Left colon (tissue), 2 donors: Measurements from ENCODE around the gene HNMT. TPM values are rescaled to one million over a fixed set of nuclear protein-coding genes. Genes with fewer than 3 reads are reported as not detected.
"Not testable (repeated sequence)": the region's sequence is repeated elsewhere in the genome, so short reads cannot be mapped to it uniquely, and the experiment has no call there.

Source experiments
- ATAC-seq: fragments of 200-7000 bp; cut with Tn5 transposase; one replicate; pipeline ENCODE4 v1.9.1; 2020; ENCODE audit warnings: mild to moderate bottlenecking, moderate library complexity
- DNase-seq, 2 donors: peaks; one replicate each; pipeline ENCODE4 v3.0.0-alpha.2; 2020
- intact Hi-C, 2 donors: fragments of 100-400 bp; cut with DNase I in 1 of 2; cut with micrococcal nuclease in 1 of 2; formaldehyde crosslinking; loops; one replicate each; pipeline versions ENCODE4 v1.11.2 to v1.14.0; 2022; cut with DNase I, micrococcal nuclease
- total RNA-seq, 2 donors: library from RNA; stranded (reverse); fragmentation: NEBNext Ultra II Directional; extraction: Animal tissue kit (Norgen Biotek cat#: 25700); gene quantifications; one replicate each; pipeline ENCODE4 v1.2.1, GENCODE V29; 2021
- donor health status: DM: no; HTN: no; CAD: no.
- donor health status: DM: yes; HTN: yes; CAD: no.

Gene HNMT
- total RNA-seq, 2 donors from 2014 or later: 74.0 to 78.2 TPM

DNA sequence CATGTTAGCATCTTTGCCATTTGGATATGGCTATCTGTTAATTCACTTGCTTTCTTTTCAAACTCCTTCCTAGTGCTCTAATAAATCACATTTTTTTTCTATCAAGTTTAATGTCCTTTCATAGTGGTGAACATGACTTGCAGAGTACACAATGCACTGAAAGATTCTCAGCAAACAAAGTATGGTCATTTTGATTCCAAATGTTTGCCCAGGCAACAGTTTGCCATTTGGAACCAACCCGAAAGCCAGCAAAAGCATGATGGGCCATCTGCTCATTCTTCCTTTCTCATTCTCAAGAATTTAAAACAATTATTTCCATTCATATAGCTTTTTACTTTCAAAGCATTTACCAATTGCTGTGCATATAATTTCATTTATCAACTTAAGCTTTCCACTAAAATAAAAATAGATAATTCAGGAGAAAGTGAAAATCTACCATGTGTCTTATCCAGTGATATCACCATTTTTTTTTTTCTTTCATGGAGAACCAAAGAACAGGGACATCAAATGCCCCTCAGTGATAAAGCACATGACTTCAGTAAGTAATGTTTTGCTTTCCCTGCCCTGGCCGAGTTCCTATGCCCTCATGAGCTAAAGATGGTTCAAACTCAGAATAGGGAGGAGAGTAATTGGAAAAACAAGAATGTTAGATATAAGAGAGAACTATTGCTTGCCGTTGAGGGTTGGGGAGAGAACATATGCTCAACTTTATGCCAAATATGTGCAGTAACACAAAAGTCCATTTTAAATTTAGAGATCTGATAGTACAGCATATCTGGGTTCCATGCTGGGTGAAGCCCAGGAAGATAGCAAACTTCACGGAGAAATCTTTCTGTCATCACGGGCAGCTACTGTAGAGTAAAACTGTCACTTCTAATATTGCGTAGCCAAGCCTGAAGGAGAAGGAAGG lies 62.1 kb downstream of the HNMT start:
- intact Hi-C loops: no loop called here
- ATAC-seq (no peak), DNase-seq (no peak)

- DNase-seq (no peak), ATAC-seq (no peak)
- intact Hi-C loops: no loop called here
Observed at GRCh38 chr2:138028538-138028937, 64.3 kb downstream of the HNMT start.

DNA sequence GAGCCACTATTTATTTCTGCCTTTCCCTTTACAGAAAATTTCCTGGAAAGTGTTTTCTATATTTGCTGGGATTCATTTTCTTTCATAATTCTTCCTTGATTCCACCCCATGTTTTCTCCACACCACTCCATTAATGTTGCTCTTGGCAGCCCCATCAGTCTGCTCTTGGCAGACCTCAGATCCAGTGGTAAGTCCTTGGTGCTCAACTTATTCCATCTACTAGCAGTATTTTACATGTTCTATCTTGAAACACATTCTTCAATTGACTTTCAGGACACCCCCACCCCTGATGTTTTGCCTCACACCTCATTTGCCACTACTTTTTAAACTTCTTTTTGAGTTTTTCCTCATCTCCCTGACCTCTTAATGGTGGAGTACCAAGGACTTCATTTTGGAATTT lies 65.0 kb downstream of the HNMT start:
- ATAC-seq (no peak), DNase-seq (no peak)
- intact Hi-C loops: no loop called here

DNA sequence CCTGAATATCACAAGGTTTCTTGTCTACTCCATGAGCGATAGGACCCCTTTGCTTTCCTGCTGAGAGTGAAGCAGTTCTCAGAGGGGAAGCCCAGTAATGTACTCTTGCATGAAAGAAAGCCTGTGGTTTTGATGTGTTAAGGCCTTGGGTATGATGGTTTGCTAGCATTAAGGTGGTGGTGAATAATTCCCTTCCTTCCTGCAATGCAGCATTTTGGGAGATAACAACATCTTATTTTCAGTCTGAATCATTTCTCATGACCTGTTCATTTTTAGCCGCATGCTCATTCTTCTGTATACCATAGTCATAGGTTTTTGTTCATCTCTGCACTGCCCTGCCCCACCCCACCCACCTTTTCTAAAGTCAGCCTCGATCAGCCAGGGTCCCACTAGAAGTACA lies 66.2 kb downstream of the HNMT start:
- intact Hi-C loops: no loop called here
- ATAC-seq: no peak
- no peak for DNase-seq

- ATAC-seq (no peak), DNase-seq (no peak)
- intact Hi-C loops: no loop called here
Observed at GRCh38 chr2:138032334-138032733, 68.1 kb downstream of the HNMT start.

DNA sequence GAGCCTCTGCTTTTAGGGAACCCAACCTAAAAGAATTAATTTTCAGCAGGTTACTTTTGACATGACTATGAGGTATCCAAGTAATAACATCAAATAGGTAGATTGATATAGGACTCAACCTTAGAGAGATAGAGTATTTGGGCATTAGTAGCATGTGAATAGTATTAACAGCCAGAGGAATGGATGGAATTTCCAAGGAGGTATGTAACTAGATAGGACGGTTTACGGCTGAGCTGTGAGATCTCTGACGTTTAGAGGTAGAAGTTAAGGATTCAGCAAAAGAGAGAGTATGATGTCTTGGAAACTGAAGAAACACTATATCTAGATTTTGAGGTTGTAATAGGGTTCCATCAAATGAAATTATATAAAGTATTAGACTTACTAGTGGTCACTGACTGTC lies 70.3 kb downstream of the HNMT start:
- ATAC-seq (no peak), DNase-seq (no peak)
- intact Hi-C loops: no loop called here

DNA sequence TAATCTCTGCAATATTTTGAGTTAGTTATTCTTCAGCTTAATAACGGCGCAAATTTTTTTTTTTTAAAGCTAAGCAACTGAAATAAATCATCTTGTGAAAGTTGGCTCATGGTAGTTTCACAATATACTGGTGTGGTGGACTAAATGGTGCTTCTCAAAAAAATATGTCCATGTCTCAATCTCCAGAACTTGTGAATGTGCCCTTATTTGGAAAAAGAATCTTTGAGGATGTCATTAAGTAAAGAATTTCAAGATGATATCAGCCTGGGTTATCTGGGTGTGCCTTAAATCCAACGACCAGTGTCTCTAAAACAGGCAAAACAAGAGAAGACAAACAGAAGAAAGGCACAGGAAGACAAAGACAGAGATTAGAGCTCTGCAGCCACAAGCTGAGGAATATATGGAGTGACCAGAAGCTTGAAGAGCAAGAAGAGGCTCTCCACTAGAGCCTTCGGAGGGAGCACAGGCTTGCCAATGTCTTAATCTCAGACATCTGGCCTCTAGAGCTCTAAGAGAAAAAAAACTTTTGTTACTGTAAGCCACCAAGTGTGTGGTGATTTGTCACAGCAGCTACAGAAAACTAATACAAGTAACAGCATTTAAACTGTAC lies 71.4 kb downstream of the HNMT start:
- DNase-seq (no peak), ATAC-seq (no peak)
- intact Hi-C loops: no loop called here

GRCh38 chr2:138036522-138036921 lies 72.2 kb downstream of the HNMT start:
- intact Hi-C loops: no loop called here
- ATAC-seq (no peak), DNase-seq (no peak)

GRCh38 chr2:138037090-138037489 lies 72.8 kb downstream of the HNMT start:
- DNase-seq (no peak), ATAC-seq (no peak)
- intact Hi-C loops: no loop called here

DNA sequence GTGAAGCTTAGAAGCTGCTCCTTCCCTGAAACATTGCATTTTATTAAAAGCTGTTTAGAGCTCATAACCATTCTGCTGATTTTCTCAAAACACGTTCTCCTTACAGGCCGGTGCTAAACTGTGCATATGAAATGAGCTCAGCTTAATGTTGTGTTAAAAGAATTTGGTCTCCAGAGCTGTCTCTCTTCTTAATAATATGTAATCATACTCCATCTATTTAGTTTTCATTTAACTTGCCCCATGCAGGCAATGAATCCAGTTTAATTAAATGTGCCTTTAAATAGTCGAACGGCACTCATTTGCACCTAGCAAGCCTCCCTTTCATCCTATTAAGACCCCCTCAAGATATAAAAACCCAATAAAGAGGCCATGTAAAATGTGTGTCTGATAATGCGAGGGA lies 76.3 kb downstream of the HNMT start:
- ATAC-seq (no peak), DNase-seq (no peak)
- intact Hi-C loops: no loop called here

GRCh38 chr2:138042311-138042710 lies 78.0 kb downstream of the HNMT start:
- ATAC-seq: no peak
- intact Hi-C loops: no loop called here
- no peak for DNase-seq

DNA sequence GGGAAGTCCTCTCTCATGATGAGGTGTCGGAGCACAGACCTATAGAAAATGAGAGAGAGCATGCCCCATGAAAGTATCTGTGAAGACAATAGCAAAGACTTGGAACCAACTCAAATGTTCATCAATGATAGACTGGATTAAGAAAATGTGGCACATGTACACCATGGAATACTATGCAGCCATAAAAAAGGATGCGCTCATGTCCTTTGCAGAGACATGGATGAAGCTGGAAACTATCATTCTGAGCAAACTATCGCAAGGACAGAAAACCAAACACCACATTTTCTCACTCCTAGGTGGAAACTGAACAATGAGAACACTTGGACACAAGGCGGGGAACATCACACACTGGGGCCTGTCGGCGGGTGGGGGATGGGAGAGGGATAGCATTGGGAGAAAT lies 79.3 kb downstream of the HNMT start:
- intact Hi-C loops, DNase-seq, ATAC-seq: not testable (repeated sequence)

DNA sequence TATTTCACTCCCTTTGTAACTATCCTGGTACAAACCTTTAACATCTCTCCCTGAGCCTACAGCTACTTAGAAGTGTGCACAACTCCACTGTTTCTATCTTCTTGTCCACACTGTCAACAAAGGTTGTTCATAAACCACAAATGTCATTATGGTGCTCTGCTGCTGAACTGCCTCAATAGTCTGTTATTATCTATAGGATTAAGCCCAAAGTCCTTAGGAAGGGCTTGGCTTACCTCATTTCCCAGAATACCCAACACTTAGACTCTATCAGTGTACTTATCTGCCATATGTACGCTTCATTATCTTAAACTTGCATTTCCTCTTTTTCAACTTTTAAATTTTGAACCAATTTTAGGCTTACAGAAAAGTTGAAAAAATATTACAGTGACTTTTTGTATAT lies 94.2 kb downstream of the HNMT start:
- intact Hi-C loops: no loop called here
- DNase-seq: no peak

GRCh38 chr2:138059487-138060300 lies 95.4 kb downstream of the HNMT start:
- no peak for DNase-seq
- intact Hi-C loops: no loop called here
- no peak for ATAC-seq

More for the DNA sequence above, 94.2 kb downstream of the HNMT start:
- ATAC-seq: peak; percentile 40

- DNase-seq (peak in 1 of 2 donors; percentile 3), ATAC-seq (no peak)
- intact Hi-C loops: no loop called here
Observed at GRCh38 chr2:138060301-138060635, 96.0 kb downstream of the HNMT start.

- DNase-seq (no peak), ATAC-seq (no peak)
- intact Hi-C loops: no loop called here
Observed at GRCh38 chr2:138061961-138062360, 97.7 kb downstream of the HNMT start.

DNA sequence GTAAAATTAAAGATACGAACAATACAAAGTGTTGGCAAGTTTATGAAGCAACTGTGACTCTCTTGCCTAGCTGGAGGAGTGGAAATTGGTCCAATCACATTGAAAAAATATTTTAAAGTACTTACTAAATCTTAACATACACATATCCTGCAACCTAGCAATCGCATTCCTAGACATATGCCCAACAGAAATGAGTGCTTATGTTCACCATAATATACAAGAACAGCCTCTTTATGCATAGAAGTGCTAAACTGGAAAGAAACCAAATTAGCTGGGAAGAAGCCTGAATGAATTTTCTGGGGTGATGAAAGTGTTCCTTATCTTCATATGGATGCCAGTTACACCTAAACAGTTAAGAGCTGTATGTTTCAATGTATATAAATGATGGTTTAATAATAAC lies 98.9 kb downstream of the HNMT start:
- DNase-seq (no peak), ATAC-seq (no peak)
- intact Hi-C loops: no loop called here
